NOMO-1 (cell line): ENCODE measurements around the gene GPR45.
"Not testable (repeated sequence)": the region's sequence is repeated elsewhere in the genome, so short reads cannot be mapped to it uniquely, and the experiment has no call there.

Source experiments
- DNase-seq, 2 experiments: peaks; one replicate each; lab custom pipeline; 2025; ENCODE audit not compliant: unreplicated experiment in 2 of 2; lab: John Stamatoyannopoulos, UW

The GPR45 gene

GRCh38 chr2:105241443-105241842, at the start of gene GPR45:
GPR45 (plus strand) TSS chr2:105241743; CDS start chr2:105241859, 116 bp downstream.
- no peak for DNase-seq

GRCh38 chr2:105194022-105194675, 47.4 kb upstream of the GPR45 start:
- DNase-seq: no peak

GRCh38 chr2:105196651-105197050, 44.9 kb upstream of the GPR45 start:
- DNase-seq: no peak

GRCh38 chr2:105215586-105216192, 25.9 kb upstream of the GPR45 start:
- DNase-seq: no peak

GRCh38 chr2:105220604-105221003, 20.9 kb upstream of the GPR45 start:
- DNase-seq: no peak

- no peak for DNase-seq
Observed at GRCh38 chr2:105224444-105224843, 17.1 kb upstream of the GPR45 start.

- DNase-seq: no peak
Observed at GRCh38 chr2:105231232-105231619, 10.3 kb upstream of the GPR45 start.

- peak; percentile 45 to 55 for DNase-seq
Observed at GRCh38 chr2:105235388-105236059, 6.0 kb upstream of the GPR45 start.

- DNase-seq: no peak
Observed at GRCh38 chr2:105236060-105236424, 5.5 kb upstream of the GPR45 start.

- DNase-seq: no peak
Observed at GRCh38 chr2:105237045-105237765, 4.3 kb upstream of the GPR45 start.

GRCh38 chr2:105238664-105239240, 2.8 kb upstream of the GPR45 start:
- no peak for DNase-seq

- no peak for DNase-seq
Observed at GRCh38 chr2:105239924-105240323, 1.6 kb upstream of the GPR45 start.

GRCh38 chr2:105242286-105242993, 897 bp downstream of the GPR45 start:
- DNase-seq: no peak

- no peak for DNase-seq
Observed at GRCh38 chr2:105243961-105244360, 2.4 kb downstream of the GPR45 start.

GRCh38 chr2:105244451-105244850, 2.9 kb downstream of the GPR45 start:
- DNase-seq: peak; percentile 8 to 40

GRCh38 chr2:105248316-105249070, 7.0 kb downstream of the GPR45 start:
- DNase-seq: no peak

GRCh38 chr2:105249181-105249580, 7.6 kb downstream of the GPR45 start:
- no peak for DNase-seq

GRCh38 chr2:105249891-105250290, 8.3 kb downstream of the GPR45 start:
- no peak for DNase-seq

GRCh38 chr2:105251016-105251648, 9.6 kb downstream of the GPR45 start:
- DNase-seq: not testable (repeated sequence)
